SK-N-SH (cell line): Measurements from ENCODE around the gene PLXNA4.

Experiments
- GABPA ChIP-seq: IDR thresholded peaks from 2 replicates; pipeline ENCODE4 v1.4.0; 2012; ENCODE audit warnings: low read depth, mild to moderate bottlenecking
- MEF2A ChIP-seq: IDR thresholded peaks from 2 replicates; pipeline ENCODE4 v1.4.0; 2012; ENCODE audit warnings: low read depth, borderline replicate concordance
- POLR2AphosphoS5 ChIP-seq: IDR thresholded peaks from 2 replicates; pipeline ENCODE4 v1.6.1; 2012; ENCODE audit warnings: low read depth, low read length
- RAD21 ChIP-seq: IDR thresholded peaks from 2 replicates; pipeline ENCODE4 v1.6.1; 2012; ENCODE audit warnings: mild to moderate bottlenecking, low read length
- RCOR1 ChIP-seq: fragments of 150-350 bp; IDR thresholded peaks from 2 replicates; pipeline ENCODE4 v1.6.1; 2017; ENCODE audit warnings: antibody characterized with exemption, low read length
- TAF1 ChIP-seq: IDR thresholded peaks from 2 replicates; pipeline ENCODE4 v1.6.1; 2012; ENCODE audit warnings: low read depth, mild to moderate bottlenecking, low read length, moderate library complexity, borderline replicate concordance
- YY1 ChIP-seq: IDR thresholded peaks from 2 replicates; pipeline ENCODE4 v1.4.0; 2012; ENCODE audit warnings: low read depth, mild to moderate bottlenecking
- TF ChIP-seq, protein P1 (sequence below): fragments of 200-600 bp; sonication (generic); IDR thresholded peaks from 2 replicates; pipeline ENCODE4 v1.6.1; 2017; ENCODE audit warnings: antibody characterized with exemption, mild to moderate bottlenecking, moderate library complexity
- TF ChIP-seq, protein P2 (sequence below): IDR thresholded peaks from 2 replicates; pipeline ENCODE4 v1.6.1; 2012; ENCODE audit warnings: mild to moderate bottlenecking, low read depth, low read length, moderate library complexity

DNA sequence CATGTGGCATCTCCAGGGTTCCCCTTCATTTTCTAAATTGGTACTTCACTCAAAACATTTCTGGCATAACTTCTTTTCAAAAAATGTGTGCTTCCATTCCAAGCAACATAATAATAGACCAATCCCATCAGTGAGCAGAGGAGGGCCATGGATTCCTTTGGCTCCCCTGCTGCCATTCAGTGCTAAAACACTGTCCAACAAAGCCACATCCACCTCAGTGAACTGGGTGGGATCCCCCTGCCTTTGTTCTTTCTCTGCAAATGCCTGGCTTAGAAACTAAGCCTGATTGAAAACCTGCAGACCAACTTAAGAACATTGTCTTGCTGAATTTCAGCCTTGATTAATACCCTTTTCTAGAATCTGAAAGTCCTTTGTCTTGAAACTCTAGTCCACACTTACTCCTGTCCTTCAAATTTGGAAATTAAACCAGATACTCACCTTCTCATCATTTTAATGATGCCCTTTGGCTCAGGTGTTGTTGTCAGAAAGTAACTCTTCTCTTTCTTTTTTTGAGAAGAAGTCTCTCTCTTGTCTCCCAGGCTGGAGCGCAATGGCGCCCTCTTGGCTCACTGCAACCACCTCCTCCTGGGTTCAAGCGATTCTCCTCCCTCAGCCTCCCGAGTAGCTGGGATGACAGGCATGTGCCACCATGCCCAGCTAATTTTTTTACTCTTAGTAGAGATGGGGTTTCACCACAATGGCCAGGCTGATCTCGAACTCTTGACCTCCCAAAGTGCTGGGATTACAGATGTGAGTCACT is 132.3 kb downstream of the PLXNA4 start:
- TF ChIP-seq, protein P1, sequence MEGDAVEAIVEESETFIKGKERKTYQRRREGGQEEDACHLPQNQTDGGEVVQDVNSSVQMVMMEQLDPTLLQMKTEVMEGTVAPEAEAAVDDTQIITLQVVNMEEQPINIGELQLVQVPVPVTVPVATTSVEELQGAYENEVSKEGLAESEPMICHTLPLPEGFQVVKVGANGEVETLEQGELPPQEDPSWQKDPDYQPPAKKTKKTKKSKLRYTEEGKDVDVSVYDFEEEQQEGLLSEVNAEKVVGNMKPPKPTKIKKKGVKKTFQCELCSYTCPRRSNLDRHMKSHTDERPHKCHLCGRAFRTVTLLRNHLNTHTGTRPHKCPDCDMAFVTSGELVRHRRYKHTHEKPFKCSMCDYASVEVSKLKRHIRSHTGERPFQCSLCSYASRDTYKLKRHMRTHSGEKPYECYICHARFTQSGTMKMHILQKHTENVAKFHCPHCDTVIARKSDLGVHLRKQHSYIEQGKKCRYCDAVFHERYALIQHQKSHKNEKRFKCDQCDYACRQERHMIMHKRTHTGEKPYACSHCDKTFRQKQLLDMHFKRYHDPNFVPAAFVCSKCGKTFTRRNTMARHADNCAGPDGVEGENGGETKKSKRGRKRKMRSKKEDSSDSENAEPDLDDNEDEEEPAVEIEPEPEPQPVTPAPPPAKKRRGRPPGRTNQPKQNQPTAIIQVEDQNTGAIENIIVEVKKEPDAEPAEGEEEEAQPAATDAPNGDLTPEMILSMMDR, result no peak
- TF ChIP-seq TAF1 (no peak), MEF2A (no peak), POLR2AphosphoS5 (no peak), RAD21 (no peak), RCOR1 (no peak), GABPA (no peak), YY1 (no peak)
- TF ChIP-seq, protein P2, sequence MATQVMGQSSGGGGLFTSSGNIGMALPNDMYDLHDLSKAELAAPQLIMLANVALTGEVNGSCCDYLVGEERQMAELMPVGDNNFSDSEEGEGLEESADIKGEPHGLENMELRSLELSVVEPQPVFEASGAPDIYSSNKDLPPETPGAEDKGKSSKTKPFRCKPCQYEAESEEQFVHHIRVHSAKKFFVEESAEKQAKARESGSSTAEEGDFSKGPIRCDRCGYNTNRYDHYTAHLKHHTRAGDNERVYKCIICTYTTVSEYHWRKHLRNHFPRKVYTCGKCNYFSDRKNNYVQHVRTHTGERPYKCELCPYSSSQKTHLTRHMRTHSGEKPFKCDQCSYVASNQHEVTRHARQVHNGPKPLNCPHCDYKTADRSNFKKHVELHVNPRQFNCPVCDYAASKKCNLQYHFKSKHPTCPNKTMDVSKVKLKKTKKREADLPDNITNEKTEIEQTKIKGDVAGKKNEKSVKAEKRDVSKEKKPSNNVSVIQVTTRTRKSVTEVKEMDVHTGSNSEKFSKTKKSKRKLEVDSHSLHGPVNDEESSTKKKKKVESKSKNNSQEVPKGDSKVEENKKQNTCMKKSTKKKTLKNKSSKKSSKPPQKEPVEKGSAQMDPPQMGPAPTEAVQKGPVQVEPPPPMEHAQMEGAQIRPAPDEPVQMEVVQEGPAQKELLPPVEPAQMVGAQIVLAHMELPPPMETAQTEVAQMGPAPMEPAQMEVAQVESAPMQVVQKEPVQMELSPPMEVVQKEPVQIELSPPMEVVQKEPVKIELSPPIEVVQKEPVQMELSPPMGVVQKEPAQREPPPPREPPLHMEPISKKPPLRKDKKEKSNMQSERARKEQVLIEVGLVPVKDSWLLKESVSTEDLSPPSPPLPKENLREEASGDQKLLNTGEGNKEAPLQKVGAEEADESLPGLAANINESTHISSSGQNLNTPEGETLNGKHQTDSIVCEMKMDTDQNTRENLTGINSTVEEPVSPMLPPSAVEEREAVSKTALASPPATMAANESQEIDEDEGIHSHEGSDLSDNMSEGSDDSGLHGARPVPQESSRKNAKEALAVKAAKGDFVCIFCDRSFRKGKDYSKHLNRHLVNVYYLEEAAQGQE, result no peak
